Gastrocnemius medialis (tissue), 4 donors: ENCODE data around the gene IGSF9. TPM values are rescaled to one million over a fixed set of nuclear protein-coding genes. Genes with fewer than 3 reads are reported as not detected.
"Not testable (repeated sequence)": the region's sequence is repeated elsewhere in the genome, so short reads cannot be mapped to it uniquely, and the experiment has no call there.

Experiments
- ATAC-seq, 2 donors: fragments of 150-250 bp; one replicate each; pipeline ENCODE4 v1.9.1; 2016
- DNase-seq, 2 donors: peaks; one replicate each; pipeline ENCODE4 v3.0.0-alpha.2; 2019
- H3K27ac ChIP-seq, 4 donors: fragments of 200-600 bp; sonication (generic); 1 replicate in 1 of 4; 2 replicates in 3 of 4; pipeline ENCODE4 v1.5.1; 2016 to 2018; ENCODE audit warnings: mild to moderate bottlenecking in 2 of 4, moderate library complexity in 1 of 4
- H3K27me3 ChIP-seq, 3 donors: fragments of 200-600 bp; sonication (generic) in 2 of 3; 1 replicate in 1 of 3; 2 replicates in 2 of 3; pipeline versions ENCODE4 v1.5.1 to v1.6.0; 2016 to 2019; ENCODE audit warnings: mild to moderate bottlenecking in 1 of 3, moderate library complexity in 1 of 3
- H3K36me3 ChIP-seq, 2 donors: fragments of 200-600 bp; sonication (generic) in 1 of 2; one replicate each; pipeline ENCODE4 v1.5.1; 2017 to 2018
- H3K4me1 ChIP-seq, 2 donors: fragments of 200-600 bp; sonication (generic) in 1 of 2; one replicate each; pipeline ENCODE4 v1.5.1; 2016 to 2017; ENCODE audit warnings: mild to moderate bottlenecking in 2 of 2
- H3K4me3 ChIP-seq, 4 donors: fragments of 200-600 bp; sonication (generic) in 3 of 4; 1 replicate in 1 of 4; 2 replicates in 3 of 4; pipeline ENCODE4 v1.5.1; 2016 to 2019; ENCODE audit warnings: mild to moderate bottlenecking in 2 of 4
- H3K9me3 ChIP-seq, 3 donors: fragments of 200-600 bp; sonication (generic) in 2 of 3; 1 replicate in 1 of 3; 2 replicates in 2 of 3; pipeline ENCODE4 v1.5.1; 2016 to 2019
- CTCF ChIP-seq, 5 experiments: fragments of 450-650 bp in 3 of 5; fragments of 200-600 bp in 2 of 5; sonication (generic) in 2 of 5; IDR thresholded peaks in 4 of 5; conservative IDR thresholded peaks in 1 of 5; 1 replicate in 4 of 5; 2 replicates in 1 of 5; pipeline ENCODE4 v1.5.1; 2016 to 2019; ENCODE audit warnings: antibody characterized with exemption in 5 of 5, mild to moderate bottlenecking in 3 of 5, moderate library complexity in 3 of 5
- POLR2A ChIP-seq, 2 donors: fragments of 450-650 bp; IDR thresholded peaks; one replicate each; pipeline ENCODE4 v1.6.1; 2017; ENCODE audit warnings: antibody characterized with exemption in 2 of 2, mild to moderate bottlenecking in 2 of 2, moderate library complexity in 2 of 2
- in situ Hi-C, 4 donors: fragments of 200-750 bp; cut with MboI; loops; one replicate each; pipeline versions ENCODE4 v1.15.0 to v1.8.0; 2017; ENCODE audit warnings: low sequenced_read_pairs in 4 of 4
- intact Hi-C: fragments of 100-400 bp; cut with DNase I; formaldehyde crosslinking; loops from one replicate; pipeline ENCODE4 v1.15.1; 2023; ENCODE audit warnings: low total_unique reads
- total RNA-seq, 4 donors: library from RNA; depleted of rRNA; stranded (reverse); fragments of >200 nt; gene quantifications; one replicate each; pipeline versions ENCODE4 v1.1.0 to v1.2.3, GENCODE V29; 2016

IGSF9 gene
- total RNA-seq, 4 donors from 2014 or later, result 0.10 to 0.11 TPM; not detected in 2

- TF ChIP-seq POLR2A (IDR thresholded peaks at IDR 0.05) (no peak), CTCF (IDR thresholded peaks at IDR 0.05 in 4 of 5, conservative IDR thresholded peaks at IDR 0.05 in 1 of 5) (no peak)
- Histone ChIP-seq H3K9me3 (no peaks in the 10 kb centered on the region), H3K4me3 (no peak overlapping the region), H3K27ac (peak overlapping the region in 3 of 4 donors; percentile 54 to 62 (median 54)), H3K36me3 (no peaks in the 10 kb centered on the region), H3K4me1 (peaks cover 0 to 13% of the 10 kb centered on the region in 2 donors), H3K27me3 (no peaks in the 10 kb centered on the region)
- ATAC-seq (no peak), DNase-seq (no peak)
- intact Hi-C loops, result loop anchor here (2.0 kb wide), 1 partner anchor 21 kb away; no protein-coding TSS in a partner anchor
- in situ Hi-C loops, result no loop called here
These were observed 33.9 kb downstream of the IGSF9 start for GRCh38 chr1:159911326-159912070.

GRCh38 chr1:159908031-159908940 is 37.1 kb downstream of the IGSF9 start:
- H3K27ac ChIP-seq, result no peak overlapping the region
- no peaks in the 10 kb centered on the region for H3K36me3 ChIP-seq
- in situ Hi-C loops (no loop called here), intact Hi-C loops (no loop called here)
- H3K4me3 ChIP-seq, result no peak overlapping the region
- no peaks in the 10 kb centered on the region for H3K9me3 ChIP-seq
- TF ChIP-seq POLR2A (IDR thresholded peaks at IDR 0.05) (no peak), CTCF (IDR thresholded peaks at IDR 0.05 in 4 of 5, conservative IDR thresholded peaks at IDR 0.05 in 1 of 5) (no peak)
- H3K27me3 ChIP-seq, result no peaks in the 10 kb centered on the region
- ATAC-seq, result no peak
- peaks cover 0 to 8% of the 10 kb centered on the region in 2 donors for H3K4me1 ChIP-seq
- DNase-seq, result no peak

- ATAC-seq (no peak), DNase-seq (no peak)
- Histone ChIP-seq H3K27ac (no peak overlapping the region), H3K9me3 (no peaks in the 10 kb centered on the region), H3K4me3 (no peak overlapping the region), H3K36me3 (no peaks in the 10 kb centered on the region), H3K27me3 (no peaks in the 10 kb centered on the region), H3K4me1 (peaks cover 0 to 8% of the 10 kb centered on the region in 2 donors)
- in situ Hi-C loops, result no loop called here
- TF ChIP-seq POLR2A (IDR thresholded peaks at IDR 0.05), result no peak
- TF ChIP-seq CTCF (IDR thresholded peaks at IDR 0.05 in 4 of 5, conservative IDR thresholded peaks at IDR 0.05 in 1 of 5), result no peak
- intact Hi-C loops, result no loop called here
These were observed 38.5 kb downstream of the IGSF9 start for GRCh38 chr1:159906960-159907359.

GRCh38 chr1:159904036-159904435 is 41.4 kb downstream of the IGSF9 start:
- H3K27me3 ChIP-seq, in situ Hi-C loops, H3K4me1 ChIP-seq, ATAC-seq, H3K27ac ChIP-seq, H3K36me3 ChIP-seq, intact Hi-C loops, H3K9me3 ChIP-seq, H3K4me3 ChIP-seq, DNase-seq: not testable (repeated sequence)

- intact Hi-C loops, result no loop called here
- TF ChIP-seq CTCF (IDR thresholded peaks at IDR 0.05 in 4 of 5, conservative IDR thresholded peaks at IDR 0.05 in 1 of 5) (no peak), POLR2A (IDR thresholded peaks at IDR 0.05) (no peak)
- H3K36me3 ChIP-seq, result no peaks in the 10 kb centered on the region
- in situ Hi-C loops, result no loop called here
- H3K9me3 ChIP-seq, result no peaks in the 10 kb centered on the region
- H3K4me1 ChIP-seq, result peaks cover 0 to 4% of the 10 kb centered on the region in 2 donors
- H3K27ac ChIP-seq, result no peak overlapping the region
- no peak overlapping the region for H3K4me3 ChIP-seq
- no peak for DNase-seq
- H3K27me3 ChIP-seq, result no peaks in the 10 kb centered on the region
- no peak for ATAC-seq
These were observed 42.9 kb downstream of the IGSF9 start for GRCh38 chr1:159902541-159902940.
